ENCODE results near the gene AZIN2. TPM values are rescaled to one million over a fixed set of nuclear protein-coding genes. Genes with fewer than 3 reads are reported as not detected.

AZIN2 gene
- total and polyA plus RNA-seq, 9 of the 15 experiments (the other 6 are each of a cell fraction or from before 2014, with no cell fraction given): 0.06 to 0.91 (median 0.42) TPM; not detected in 2

GRCh38 chr1:33080885-33081553 is at the start of gene AZIN2 (continued):
- TF ChIP-seq ZNF77 (CRISPR knock-in tag; IDR thresholded peaks at IDR 0.05) (no peak), GTF2A2 (tag; IDR thresholded peaks at IDR 0.05) (peak; percentile 90), ETS1 (conservative IDR thresholded peaks at IDR 0.05; ENCODE audit: control insufficient read depth, low read depth, low read length) (0 out of 2 replicates have a peak, but pooled peaks have one; percentile 60), POLR2G (IDR thresholded peaks at IDR 0.05; ENCODE audit: low read depth, low read length) (peak; percentile 83), RFX1 (IDR thresholded peaks at IDR 0.05) (peak; percentile 97), RBFOX2 (IDR thresholded peaks at IDR 0.05; ENCODE audit: low read depth, low read length) (peak; percentile 64)

GRCh38 chr1:33031506-33031905 is 49.4 kb upstream of the AZIN2 start:
- no peak overlapping the region for H3K4me3 ChIP-seq
- no peak overlapping the region for H3K9ac ChIP-seq (ENCODE audit: insufficient read depth in 1 of 2, low read depth in 2 of 2, low read length in 2 of 2)
- no peak for ATAC-seq
- no peaks in the 10 kb centered on the region for H3K9me3 ChIP-seq (replicated peaks; ENCODE audit: control insufficient read depth, insufficient read depth, low read depth, low read length)
- WGBS (ENCODE audit: insufficient coverage, low coverage, missing lambda C conversion rate): 94% methylated on average over 4 of the region's 4 CpGs
- H2AFZ ChIP-seq (ENCODE audit: low read depth, low read length): no peak overlapping the region
- in situ Hi-C loops (cut with MboI) (no loop called here), intact Hi-C loops (cut with micrococcal nuclease) (no loop called here)
- BruUV-seq (replicated peaks): no TSS peak
- no peak overlapping the region for H3K27ac ChIP-seq (ENCODE audit: extremely low read depth, low read depth, low read length)
- H3K27me3 ChIP-seq (ENCODE audit: control insufficient read depth in 2 of 2, insufficient read depth in 2 of 2, low read length in 2 of 2): no peaks in the 10 kb centered on the region
- peaks cover 84% of the 10 kb centered on the region for H3K36me3 ChIP-seq (ENCODE audit: control insufficient read depth, insufficient read depth, low read length)
- FAIRE-seq: no peak
- no peak overlapping the region for H3K4me2 ChIP-seq (ENCODE audit: insufficient read depth, low read length)
- POLR2A ChIA-PET: interaction anchor here (1.1 to 2.4 kb wide), 6 partner anchors 10 to 223 kb away, joined by 3 to 6 read pairs (median 4); no protein-coding TSS in a partner anchor
- CTCF ChIA-PET (ENCODE audit: low intra/inter-chr PET ratio): no interaction called here
- H4K20me1 ChIP-seq (replicated peaks; ENCODE audit: control insufficient read depth, insufficient read depth, low read length): peaks cover 38% of the 10 kb centered on the region
- no peaks in the 10 kb centered on the region for H3K9me1 ChIP-seq (ENCODE audit: control insufficient read depth, insufficient read depth, low read length)
- no peak for TF ChIP-seq MCM5 (IDR thresholded peaks at IDR 0.05; ENCODE audit: low read depth)
- TF ChIP-seq ATF4 (CRISPR knock-in tag; IDR thresholded peaks at IDR 0.05): no peak
- no peak for TF ChIP-seq SMAD3 (CRISPR knock-in tag; conservative IDR thresholded peaks at IDR 0.05)
- no peak for TF ChIP-seq HNRNPK (IDR thresholded peaks at IDR 0.05; ENCODE audit: low read depth, low read length, poor library complexity, severe bottlenecking)
- no peak for TF ChIP-seq ZNF165 (CRISPR knock-in tag; IDR thresholded peaks at IDR 0.05; ENCODE audit: borderline replicate concordance)
- TF ChIP-seq TCF7L2 (IDR thresholded peaks at IDR 0.05; ENCODE audit: low read depth, low read length): no peak
- TF ChIP-seq CXXC5 (CRISPR knock-in tag; IDR thresholded peaks at IDR 0.05): no peak
- H3K79me2 ChIP-seq (ENCODE audit: control insufficient read depth, insufficient read depth, low read length): peaks cover 96% of the 10 kb centered on the region
- DNase-seq (ENCODE audit: extremely low read depth in 1 of 4, low spot score in 3 of 4): peak in 1 of 4 experiments; percentile 14
- peaks cover 5 to 19% of the 10 kb centered on the region in 2 experiments; a peak in 4 of 5 replicates for H3K4me1 ChIP-seq (replicated peaks in 1 of 2; ENCODE audit: control insufficient read depth in 2 of 2, insufficient read depth in 2 of 2, low read length in 2 of 2)

Measured in K562 (cell line).